ENCODE results near the gene PTGFRN. TPM values are rescaled to one million over a fixed set of nuclear protein-coding genes. Genes with fewer than 3 reads are reported as not detected.
A peak's percentile ranks its signal among the peaks of the same experiment; 100 is the strongest.

Gene PTGFRN
- total RNA-seq, 5 donors from 2014 or later (not counting 1 experiment from before 2014, with no cell fraction given) = 0.53 to 0.79 (median 0.63) TPM

GRCh38 chr1:116981521-116982037 lies 71.9 kb downstream of the PTGFRN start:
- no peak overlapping the region for H3K27ac ChIP-seq (ENCODE audit: low read length)
- ChIA-PET CTCF (no interaction called here), POLR2A (interaction anchor here in 1 of 2 donors (0.6 kb wide), 1 partner anchor 272 kb away, joined by 3 read pairs; no protein-coding TSS in a partner anchor)
- whole genome bisulfite sequencing (ENCODE audit: insufficient coverage) = 81% methylated on average over 2 of the region's 2 CpGs
- peaks cover 0 to 2% of the 10 kb centered on the region in 2 experiments for H3K27me3 ChIP-seq (replicated peaks in 1 of 2; ENCODE audit: control insufficient read depth in 2 of 2, extremely low read depth in 1 of 2, insufficient read depth in 2 of 2, low read length in 1 of 2)
- no peaks in the 10 kb centered on the region for H3K9me3 ChIP-seq
- no peak overlapping the region for H3K4me3 Mint-ChIP-seq
- DNase-seq (no peak), ATAC-seq (replicated peaks in 1 of 4) (no peak)
- no peaks in the 10 kb centered on the region for H3K27me3 Mint-ChIP-seq
- no peaks in the 10 kb centered on the region for H3K9me3 Mint-ChIP-seq
- H3K27ac Mint-ChIP-seq = no peak overlapping the region
- H3K4me1 Mint-ChIP-seq = peaks cover 13 to 18% (median 15%) of the 10 kb centered on the region in 3 donors
- H3K36me3 Mint-ChIP-seq = no peaks in the 10 kb centered on the region
- no peak overlapping the region for H3K4me3 ChIP-seq (ENCODE audit: control insufficient read depth in 1 of 2, extremely low read depth in 1 of 2, low read length in 1 of 2)
- peaks cover 18 to 27% of the 10 kb centered on the region in 2 experiments for H3K4me1 ChIP-seq (ENCODE audit: control insufficient read depth in 1 of 2, extremely low read depth in 1 of 2, insufficient read depth in 2 of 2, low read length in 2 of 2)
- H3K36me3 ChIP-seq (ENCODE audit: control insufficient read depth in 2 of 2, extremely low read depth in 1 of 2, insufficient read depth in 1 of 2, low read length in 1 of 2) = no peaks in the 10 kb centered on the region

- Mint-ChIP-seq H3K9me3 (no peaks in the 10 kb centered on the region), H3K4me1 (peaks cover 21 to 27% (median 24%) of the 10 kb centered on the region in 3 donors), H3K27me3 (no peaks in the 10 kb centered on the region), H3K4me3 (no peak overlapping the region), H3K36me3 (no peaks in the 10 kb centered on the region), H3K27ac (peak overlapping the region in 1 of 2 donors; percentile 35)
- ChIA-PET POLR2A (interaction anchor here in 1 of 2 donors (0.9 kb wide), 1 partner anchor 78 kb away, joined by 8 read pairs; the partner anchor contains the start of gene TTF2), CTCF (interaction anchor here (0.6 to 0.7 kb wide), 2 partner anchors 9 to 202 kb away, joined by 3 read pairs; no protein-coding TSS in a partner anchor)
- Histone ChIP-seq H3K4me3 (ENCODE audit: control insufficient read depth in 1 of 2, extremely low read depth in 1 of 2, low read length in 1 of 2) (no peak overlapping the region), H3K27me3 (replicated peaks in 1 of 2; ENCODE audit: control insufficient read depth in 2 of 2, extremely low read depth in 1 of 2, insufficient read depth in 2 of 2, low read length in 1 of 2) (peaks cover 0 to 3% of the 10 kb centered on the region in 2 experiments), H3K4me1 (ENCODE audit: control insufficient read depth in 1 of 2, extremely low read depth in 1 of 2, insufficient read depth in 2 of 2, low read length in 2 of 2) (peaks cover 27 to 28% of the 10 kb centered on the region in 2 experiments), H3K36me3 (ENCODE audit: control insufficient read depth in 2 of 2, extremely low read depth in 1 of 2, insufficient read depth in 1 of 2, low read length in 1 of 2) (no peaks in the 10 kb centered on the region), H3K27ac (ENCODE audit: low read length) (no peak overlapping the region), H3K9me3 (no peaks in the 10 kb centered on the region)
- WGBS (ENCODE audit: insufficient coverage) = 86% methylated on average over 6 of the region's 9 CpGs
- no peak for ATAC-seq (replicated peaks in 1 of 4)
- no peak for DNase-seq
These were observed 72.7 kb downstream of the PTGFRN start for GRCh38 chr1:116982319-116983004.

GRCh38 chr1:116983112-116983511 lies 73.4 kb downstream of the PTGFRN start:
- ChIA-PET POLR2A (interaction anchor here in 1 of 2 donors (0.9 kb wide), 1 partner anchor 77 kb away, joined by 8 read pairs; the partner anchor contains the start of gene TTF2), CTCF (interaction anchor here (0.6 to 0.7 kb wide), 3 partner anchors 9 to 219 kb away, joined by 3 to 6 read pairs (median 3); no protein-coding TSS in a partner anchor)
- peak overlapping the region in 1 of 2 donors; percentile 22 for H3K27ac Mint-ChIP-seq
- H3K4me1 ChIP-seq (ENCODE audit: control insufficient read depth in 1 of 2, extremely low read depth in 1 of 2, insufficient read depth in 2 of 2, low read length in 2 of 2) = peaks cover 33 to 35% of the 10 kb centered on the region in 2 experiments
- H3K4me3 ChIP-seq (ENCODE audit: control insufficient read depth in 1 of 2, extremely low read depth in 1 of 2, low read length in 1 of 2) = no peak overlapping the region
- H3K27ac ChIP-seq (ENCODE audit: low read length) = no peak overlapping the region
- peaks cover 0 to 3% of the 10 kb centered on the region in 2 experiments for H3K27me3 ChIP-seq (replicated peaks in 1 of 2; ENCODE audit: control insufficient read depth in 2 of 2, extremely low read depth in 1 of 2, insufficient read depth in 2 of 2, low read length in 1 of 2)
- H3K36me3 Mint-ChIP-seq = no peaks in the 10 kb centered on the region
- ATAC-seq (replicated peaks in 1 of 4) (no peak), DNase-seq (no peak)
- WGBS (ENCODE audit: insufficient coverage) = 91% methylated on average over 3 of the region's 5 CpGs
- H3K9me3 ChIP-seq = no peaks in the 10 kb centered on the region
- no peaks in the 10 kb centered on the region for H3K36me3 ChIP-seq (ENCODE audit: control insufficient read depth in 2 of 2, extremely low read depth in 1 of 2, insufficient read depth in 1 of 2, low read length in 1 of 2)
- no peaks in the 10 kb centered on the region for H3K9me3 Mint-ChIP-seq
- no peaks in the 10 kb centered on the region for H3K27me3 Mint-ChIP-seq
- H3K4me1 Mint-ChIP-seq = peaks cover 28 to 33% (median 30%) of the 10 kb centered on the region in 3 donors
- no peak overlapping the region for H3K4me3 Mint-ChIP-seq

DNA sequence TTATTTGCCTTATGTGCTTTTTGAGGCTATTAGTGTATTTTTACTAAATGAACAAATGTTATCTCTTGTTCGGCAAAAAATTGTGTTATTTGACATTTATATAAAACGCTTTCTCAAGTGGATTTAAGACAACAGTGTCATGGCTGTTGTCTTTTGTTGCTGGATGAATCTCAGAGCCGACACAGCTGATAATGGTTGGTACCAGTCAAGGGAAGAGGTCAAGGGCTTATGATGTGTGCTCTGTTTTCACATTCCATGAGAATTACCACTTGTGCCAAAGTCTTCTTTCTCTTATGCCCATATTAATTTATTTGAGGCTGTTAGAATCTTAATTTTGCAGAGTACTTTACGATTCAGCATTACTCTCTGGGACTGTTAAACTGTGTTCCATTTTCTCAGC lies 74.0 kb downstream of the PTGFRN start:
- Histone ChIP-seq H3K4me3 (ENCODE audit: control insufficient read depth in 1 of 2, extremely low read depth in 1 of 2, low read length in 1 of 2) (no peak overlapping the region), H3K9me3 (no peaks in the 10 kb centered on the region), H3K27me3 (replicated peaks in 1 of 2; ENCODE audit: control insufficient read depth in 2 of 2, extremely low read depth in 1 of 2, insufficient read depth in 2 of 2, low read length in 1 of 2) (peaks cover 0 to 3% of the 10 kb centered on the region in 2 experiments), H3K27ac (ENCODE audit: low read length) (no peak overlapping the region), H3K4me1 (ENCODE audit: control insufficient read depth in 1 of 2, extremely low read depth in 1 of 2, insufficient read depth in 2 of 2, low read length in 2 of 2) (peaks cover 35 to 39% of the 10 kb centered on the region in 2 experiments), H3K36me3 (ENCODE audit: control insufficient read depth in 2 of 2, extremely low read depth in 1 of 2, insufficient read depth in 1 of 2, low read length in 1 of 2) (no peaks in the 10 kb centered on the region)
- Mint-ChIP-seq H3K27me3 (no peaks in the 10 kb centered on the region), H3K9me3 (no peaks in the 10 kb centered on the region), H3K4me3 (no peak overlapping the region), H3K36me3 (no peaks in the 10 kb centered on the region), H3K27ac (peak overlapping the region in 1 of 2 donors; percentile 74), H3K4me1 (peaks cover 34 to 39% (median 36%) of the 10 kb centered on the region in 3 donors)
- DNase-seq (no peak), ATAC-seq (replicated peaks in 1 of 4) (no peak)
- POLR2A ChIA-PET = interaction anchor here in 1 of 2 donors (0.9 kb wide), 1 partner anchor 77 kb away, joined by 8 read pairs; the partner anchor contains the start of gene TTF2
- CTCF ChIA-PET = interaction anchor here in 1 of 2 donors (0.7 kb wide), 1 partner anchor 219 kb away, joined by 6 read pairs; no protein-coding TSS in a partner anchor
- 100% methylated on average over 1 of the region's 4 CpGs for WGBS (ENCODE audit: insufficient coverage)

DNA sequence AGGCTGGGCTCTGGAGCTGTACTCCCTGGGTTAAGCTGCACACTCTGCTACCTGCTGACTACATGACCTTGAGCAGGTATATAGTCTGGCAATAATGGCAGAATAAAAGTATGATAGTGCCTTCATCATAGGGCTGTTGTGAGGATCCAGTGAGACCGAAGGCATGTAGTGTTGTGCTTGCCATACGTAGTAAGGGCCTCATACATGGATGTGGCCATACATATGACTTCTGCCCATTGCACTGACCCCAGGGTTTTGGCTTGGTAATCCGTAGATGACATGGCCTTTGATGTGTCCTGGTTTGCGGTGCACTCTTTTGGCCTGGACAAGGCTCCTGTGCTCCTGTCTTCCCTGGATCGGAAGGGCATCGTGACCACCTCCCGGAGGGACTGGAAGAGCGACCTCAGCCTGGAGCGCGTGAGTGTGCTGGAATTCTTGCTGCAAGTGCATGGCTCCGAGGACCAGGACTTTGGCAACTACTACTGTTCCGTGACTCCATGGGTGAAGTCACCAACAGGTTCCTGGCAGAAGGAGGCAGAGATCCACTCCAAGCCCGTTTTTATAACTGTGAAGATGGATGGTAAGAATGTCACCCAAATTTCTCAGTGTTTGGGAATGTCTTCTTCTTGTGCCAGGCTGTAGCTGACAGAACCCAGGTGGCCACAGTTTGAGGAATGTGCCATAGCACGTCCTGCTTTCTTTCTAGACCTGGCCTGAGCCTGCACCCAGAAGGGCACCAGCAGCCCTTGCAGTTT lies 74.9 kb downstream of the PTGFRN start:
- no peaks in the 10 kb centered on the region for H3K36me3 ChIP-seq (ENCODE audit: control insufficient read depth in 2 of 2, extremely low read depth in 1 of 2, insufficient read depth in 1 of 2, low read length in 1 of 2)
- H3K9me3 ChIP-seq = no peaks in the 10 kb centered on the region
- Mint-ChIP-seq H3K27ac (no peak overlapping the region), H3K27me3 (no peaks in the 10 kb centered on the region), H3K36me3 (no peaks in the 10 kb centered on the region), H3K4me3 (no peak overlapping the region), H3K4me1 (peaks cover 35 to 40% (median 37%) of the 10 kb centered on the region in 3 donors), H3K9me3 (no peaks in the 10 kb centered on the region)
- ChIA-PET POLR2A (no interaction called here), CTCF (no interaction called here)
- no peak overlapping the region for H3K27ac ChIP-seq (ENCODE audit: low read length)
- 91% methylated on average over 10 of the region's 14 CpGs for WGBS (ENCODE audit: insufficient coverage)
- H3K4me1 ChIP-seq (ENCODE audit: control insufficient read depth in 1 of 2, extremely low read depth in 1 of 2, insufficient read depth in 2 of 2, low read length in 2 of 2) = peaks cover 35 to 47% of the 10 kb centered on the region in 2 experiments
- ATAC-seq (replicated peaks in 1 of 4) (no peak), DNase-seq (no peak)
- peaks cover 0 to 3% of the 10 kb centered on the region in 2 experiments for H3K27me3 ChIP-seq (replicated peaks in 1 of 2; ENCODE audit: control insufficient read depth in 2 of 2, extremely low read depth in 1 of 2, insufficient read depth in 2 of 2, low read length in 1 of 2)
- no peak overlapping the region for H3K4me3 ChIP-seq (ENCODE audit: control insufficient read depth in 1 of 2, extremely low read depth in 1 of 2, low read length in 1 of 2)

Measured in T-cell (primary cell).